B cell (primary cell): ENCODE measurements around the gene ERGIC1.
"Not testable (repeated sequence)": the region's sequence is repeated elsewhere in the genome, so short reads cannot be mapped to it uniquely, and the experiment has no call there.

Source experiments
- CTCF ChIP-seq: fragments of 200-600 bp; IDR thresholded peaks from one replicate; pipeline ENCODE4 v1.8.0; 2022; ENCODE audit warnings: antibody characterized with exemption, mild to moderate bottlenecking
- EZH2 ChIP-seq: IDR thresholded peaks from 2 replicates; pipeline ENCODE4 v1.6.1; 2012; ENCODE audit warnings: borderline replicate concordance, low read depth, mild to moderate bottlenecking, moderate library complexity, low read length; ENCODE audit not compliant: insufficient read depth, poor library complexity, severe bottlenecking

DNA sequence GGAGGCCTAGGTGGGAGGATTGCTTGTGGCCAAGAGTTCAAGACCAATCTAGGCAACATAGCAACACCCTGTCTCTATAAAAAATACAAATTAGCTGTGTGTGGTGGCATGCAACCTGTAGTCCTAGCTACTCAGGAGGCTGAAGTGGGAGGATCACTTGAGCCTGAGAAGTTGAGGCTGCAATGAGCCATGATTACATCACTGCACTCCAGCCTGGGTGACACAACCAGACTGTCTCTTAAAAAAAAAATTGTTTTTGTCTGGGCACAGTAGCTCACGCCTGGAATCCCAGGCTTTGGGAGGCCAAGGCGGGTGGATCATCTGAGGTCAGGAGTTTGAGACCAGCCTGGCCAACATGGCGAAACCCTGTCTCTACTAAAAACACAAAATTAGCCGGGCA, 23.1 kb upstream of the ERGIC1 start:
- TF ChIP-seq CTCF, EZH2: not testable (repeated sequence)
